ENCODE measurements around the gene BCL2.

DNA sequence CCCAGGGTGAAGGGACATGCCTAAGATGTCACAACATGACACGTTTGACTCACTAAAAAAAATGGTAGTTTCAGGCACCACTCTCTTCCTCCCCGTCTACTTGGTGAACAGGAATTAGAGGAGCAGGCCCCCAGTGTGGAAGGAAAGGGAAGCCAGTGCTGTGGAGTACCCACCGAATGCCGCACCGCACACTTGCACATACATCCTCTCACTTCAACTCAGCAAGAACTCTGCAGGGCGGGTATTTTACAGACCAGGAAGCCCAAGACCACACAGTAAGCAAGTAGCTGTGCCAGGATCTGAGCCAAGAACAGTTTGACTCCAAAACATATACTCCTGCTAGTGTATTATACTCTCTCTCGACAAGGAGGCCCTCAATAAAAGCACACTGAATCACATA is 69.8 kb downstream of the BCL2 start:
- TF ChIP-seq, protein P1, sequence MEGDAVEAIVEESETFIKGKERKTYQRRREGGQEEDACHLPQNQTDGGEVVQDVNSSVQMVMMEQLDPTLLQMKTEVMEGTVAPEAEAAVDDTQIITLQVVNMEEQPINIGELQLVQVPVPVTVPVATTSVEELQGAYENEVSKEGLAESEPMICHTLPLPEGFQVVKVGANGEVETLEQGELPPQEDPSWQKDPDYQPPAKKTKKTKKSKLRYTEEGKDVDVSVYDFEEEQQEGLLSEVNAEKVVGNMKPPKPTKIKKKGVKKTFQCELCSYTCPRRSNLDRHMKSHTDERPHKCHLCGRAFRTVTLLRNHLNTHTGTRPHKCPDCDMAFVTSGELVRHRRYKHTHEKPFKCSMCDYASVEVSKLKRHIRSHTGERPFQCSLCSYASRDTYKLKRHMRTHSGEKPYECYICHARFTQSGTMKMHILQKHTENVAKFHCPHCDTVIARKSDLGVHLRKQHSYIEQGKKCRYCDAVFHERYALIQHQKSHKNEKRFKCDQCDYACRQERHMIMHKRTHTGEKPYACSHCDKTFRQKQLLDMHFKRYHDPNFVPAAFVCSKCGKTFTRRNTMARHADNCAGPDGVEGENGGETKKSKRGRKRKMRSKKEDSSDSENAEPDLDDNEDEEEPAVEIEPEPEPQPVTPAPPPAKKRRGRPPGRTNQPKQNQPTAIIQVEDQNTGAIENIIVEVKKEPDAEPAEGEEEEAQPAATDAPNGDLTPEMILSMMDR (IDR thresholded peaks at IDR 0.05), result no peak
- no peak for TF ChIP-seq POLR2A (IDR thresholded peaks at IDR 0.05)

Measured in Peyer's patch (tissue), 4 donors.